Measurements from ENCODE around the gene DOK3.

DNA sequence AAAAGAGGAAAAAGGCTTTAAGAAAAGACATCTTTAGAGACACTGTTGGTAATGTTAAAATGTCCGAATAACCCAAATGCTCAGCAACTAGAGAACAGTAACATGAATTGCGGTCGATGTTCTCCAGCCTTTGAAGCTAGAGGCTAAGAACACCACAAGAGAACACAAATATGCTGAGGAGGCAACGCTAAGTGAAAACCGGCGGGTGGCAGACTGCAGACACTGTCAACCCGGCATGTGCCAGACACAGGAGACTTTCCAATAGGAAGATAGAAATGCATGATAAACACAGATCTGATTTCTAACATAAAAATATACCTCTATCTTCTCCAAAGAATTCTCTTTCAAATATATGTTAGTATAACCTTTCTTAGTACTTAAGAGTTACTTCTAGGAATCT, 25.5 kb upstream of the DOK3 start:
- TF ChIP-seq, protein P1, sequence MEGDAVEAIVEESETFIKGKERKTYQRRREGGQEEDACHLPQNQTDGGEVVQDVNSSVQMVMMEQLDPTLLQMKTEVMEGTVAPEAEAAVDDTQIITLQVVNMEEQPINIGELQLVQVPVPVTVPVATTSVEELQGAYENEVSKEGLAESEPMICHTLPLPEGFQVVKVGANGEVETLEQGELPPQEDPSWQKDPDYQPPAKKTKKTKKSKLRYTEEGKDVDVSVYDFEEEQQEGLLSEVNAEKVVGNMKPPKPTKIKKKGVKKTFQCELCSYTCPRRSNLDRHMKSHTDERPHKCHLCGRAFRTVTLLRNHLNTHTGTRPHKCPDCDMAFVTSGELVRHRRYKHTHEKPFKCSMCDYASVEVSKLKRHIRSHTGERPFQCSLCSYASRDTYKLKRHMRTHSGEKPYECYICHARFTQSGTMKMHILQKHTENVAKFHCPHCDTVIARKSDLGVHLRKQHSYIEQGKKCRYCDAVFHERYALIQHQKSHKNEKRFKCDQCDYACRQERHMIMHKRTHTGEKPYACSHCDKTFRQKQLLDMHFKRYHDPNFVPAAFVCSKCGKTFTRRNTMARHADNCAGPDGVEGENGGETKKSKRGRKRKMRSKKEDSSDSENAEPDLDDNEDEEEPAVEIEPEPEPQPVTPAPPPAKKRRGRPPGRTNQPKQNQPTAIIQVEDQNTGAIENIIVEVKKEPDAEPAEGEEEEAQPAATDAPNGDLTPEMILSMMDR (IDR thresholded peaks at IDR 0.05; ENCODE audit: insufficient read depth, low read length) = no peak
- TF ChIP-seq SPI1 (IDR thresholded peaks at IDR 0.05; ENCODE audit: borderline replicate concordance, low read depth) (no peak), POLR2AphosphoS5 (IDR thresholded peaks at IDR 0.05; ENCODE audit: low read depth) (no peak), GABPA (IDR thresholded peaks at IDR 0.05; ENCODE audit: low read depth) (no peak)
- TF ChIP-seq, protein P2, sequence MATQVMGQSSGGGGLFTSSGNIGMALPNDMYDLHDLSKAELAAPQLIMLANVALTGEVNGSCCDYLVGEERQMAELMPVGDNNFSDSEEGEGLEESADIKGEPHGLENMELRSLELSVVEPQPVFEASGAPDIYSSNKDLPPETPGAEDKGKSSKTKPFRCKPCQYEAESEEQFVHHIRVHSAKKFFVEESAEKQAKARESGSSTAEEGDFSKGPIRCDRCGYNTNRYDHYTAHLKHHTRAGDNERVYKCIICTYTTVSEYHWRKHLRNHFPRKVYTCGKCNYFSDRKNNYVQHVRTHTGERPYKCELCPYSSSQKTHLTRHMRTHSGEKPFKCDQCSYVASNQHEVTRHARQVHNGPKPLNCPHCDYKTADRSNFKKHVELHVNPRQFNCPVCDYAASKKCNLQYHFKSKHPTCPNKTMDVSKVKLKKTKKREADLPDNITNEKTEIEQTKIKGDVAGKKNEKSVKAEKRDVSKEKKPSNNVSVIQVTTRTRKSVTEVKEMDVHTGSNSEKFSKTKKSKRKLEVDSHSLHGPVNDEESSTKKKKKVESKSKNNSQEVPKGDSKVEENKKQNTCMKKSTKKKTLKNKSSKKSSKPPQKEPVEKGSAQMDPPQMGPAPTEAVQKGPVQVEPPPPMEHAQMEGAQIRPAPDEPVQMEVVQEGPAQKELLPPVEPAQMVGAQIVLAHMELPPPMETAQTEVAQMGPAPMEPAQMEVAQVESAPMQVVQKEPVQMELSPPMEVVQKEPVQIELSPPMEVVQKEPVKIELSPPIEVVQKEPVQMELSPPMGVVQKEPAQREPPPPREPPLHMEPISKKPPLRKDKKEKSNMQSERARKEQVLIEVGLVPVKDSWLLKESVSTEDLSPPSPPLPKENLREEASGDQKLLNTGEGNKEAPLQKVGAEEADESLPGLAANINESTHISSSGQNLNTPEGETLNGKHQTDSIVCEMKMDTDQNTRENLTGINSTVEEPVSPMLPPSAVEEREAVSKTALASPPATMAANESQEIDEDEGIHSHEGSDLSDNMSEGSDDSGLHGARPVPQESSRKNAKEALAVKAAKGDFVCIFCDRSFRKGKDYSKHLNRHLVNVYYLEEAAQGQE (IDR thresholded peaks at IDR 0.05; ENCODE audit: insufficient replicate concordance, low read depth) = no peak
